ENCODE measurements around the gene POLE. TPM values are rescaled to one million over a fixed set of nuclear protein-coding genes. Genes with fewer than 3 reads are reported as not detected.

The POLE gene
- total and polyA plus RNA-seq, 10 of the 15 experiments (the other 5 are each of a cell fraction or from before 2014, with no cell fraction given): 2.3 to 103 (median 37.1) TPM

DNA sequence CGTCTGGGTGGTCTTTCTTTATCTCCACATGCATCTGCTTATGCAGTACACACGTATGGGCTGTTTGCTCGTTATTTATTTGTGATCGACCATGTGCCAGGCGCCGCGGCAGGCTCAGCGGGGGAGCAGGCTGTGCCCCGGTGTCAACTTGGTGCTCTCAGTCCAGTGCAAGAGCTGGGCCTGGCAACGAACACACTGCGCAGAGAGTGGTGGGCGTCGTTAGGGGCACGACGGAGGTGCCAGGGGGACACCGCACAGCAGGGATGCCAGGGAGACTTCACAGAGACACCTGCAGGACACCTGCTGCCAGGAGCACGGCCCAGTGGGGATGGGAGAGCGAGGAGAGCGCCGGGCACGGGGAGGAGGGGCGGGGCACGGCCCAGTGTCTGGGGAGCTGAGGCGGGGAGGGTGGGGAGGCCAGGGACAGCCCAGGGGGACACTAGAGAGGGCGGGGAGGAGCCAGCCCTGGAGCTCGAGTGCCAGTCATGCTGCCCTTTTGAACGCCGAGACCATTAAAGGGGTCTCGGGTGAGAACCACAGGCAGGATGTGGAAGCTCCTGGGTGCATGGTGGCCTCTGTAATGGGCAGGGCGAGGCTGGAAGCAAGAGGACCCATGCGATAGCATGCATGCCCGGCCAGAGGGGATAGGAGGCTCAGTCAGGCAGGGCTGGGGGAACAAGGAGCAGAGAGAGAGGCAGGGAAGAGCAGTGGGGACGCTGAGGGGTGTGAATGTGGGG, 76.1 kb downstream of the POLE start (continued):
- TF ChIP-seq PRDM15 (CRISPR knock-in tag; IDR thresholded peaks at IDR 0.05) (no peak), SPI1 (IDR thresholded peaks at IDR 0.05; ENCODE audit: borderline replicate concordance, insufficient read depth, low read depth, low read length) (no peak), ZBTB33 (IDR thresholded peaks at IDR 0.05) (no peak), SMARCA5 (IDR thresholded peaks at IDR 0.05) (no peak), SMAD5 (IDR thresholded peaks at IDR 0.05; ENCODE audit: low read depth) (no peak), SP1 (IDR thresholded peaks at IDR 0.05; ENCODE audit: low read depth, low read length) (no peak), YY1 (IDR thresholded peaks at IDR 0.05; ENCODE audit: low read depth, low read length) (no peak), SIN3A (IDR thresholded peaks at IDR 0.05; ENCODE audit: low read depth, low read length) (no peak)
- TF ChIP-seq, protein P1, sequence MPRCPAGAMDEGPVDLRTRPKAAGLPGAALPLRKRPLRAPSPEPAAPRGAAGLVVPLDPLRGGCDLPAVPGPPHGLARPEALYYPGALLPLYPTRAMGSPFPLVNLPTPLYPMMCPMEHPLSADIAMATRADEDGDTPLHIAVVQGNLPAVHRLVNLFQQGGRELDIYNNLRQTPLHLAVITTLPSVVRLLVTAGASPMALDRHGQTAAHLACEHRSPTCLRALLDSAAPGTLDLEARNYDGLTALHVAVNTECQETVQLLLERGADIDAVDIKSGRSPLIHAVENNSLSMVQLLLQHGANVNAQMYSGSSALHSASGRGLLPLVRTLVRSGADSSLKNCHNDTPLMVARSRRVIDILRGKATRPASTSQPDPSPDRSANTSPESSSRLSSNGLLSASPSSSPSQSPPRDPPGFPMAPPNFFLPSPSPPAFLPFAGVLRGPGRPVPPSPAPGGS (IDR thresholded peaks at IDR 0.05; ENCODE audit: borderline replicate concordance, insufficient read depth, low read depth, low read length, poor library complexity, severe bottlenecking): no peak
- TF ChIP-seq, protein P2, sequence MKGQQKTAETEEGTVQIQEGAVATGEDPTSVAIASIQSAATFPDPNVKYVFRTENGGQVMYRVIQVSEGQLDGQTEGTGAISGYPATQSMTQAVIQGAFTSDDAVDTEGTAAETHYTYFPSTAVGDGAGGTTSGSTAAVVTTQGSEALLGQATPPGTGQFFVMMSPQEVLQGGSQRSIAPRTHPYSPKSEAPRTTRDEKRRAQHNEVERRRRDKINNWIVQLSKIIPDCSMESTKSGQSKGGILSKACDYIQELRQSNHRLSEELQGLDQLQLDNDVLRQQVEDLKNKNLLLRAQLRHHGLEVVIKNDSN (IDR thresholded peaks at IDR 0.05; ENCODE audit: borderline replicate concordance, extremely low read length, insufficient read depth, low read depth, low read length): no peak

All from GM12878 (cell line).